Neural cell (in vitro differentiated cells): Measurements from ENCODE around the gene PARD6G.

Source experiments
- CTCF ChIP-seq: fragments of 450-650 bp; IDR thresholded peaks from 2 replicates; pipeline ENCODE4 v1.5.1; 2014; ENCODE audit warnings: antibody characterized with exemption, mild to moderate bottlenecking, moderate library complexity; ENCODE audit not compliant: poor library complexity, severe bottlenecking
- EP300 ChIP-seq: fragments of 450-650 bp; conservative IDR thresholded peaks from 2 replicates; pipeline ENCODE4 v1.6.1; 2014; ENCODE audit warnings: antibody characterized with exemption, mild to moderate bottlenecking, moderate library complexity; ENCODE audit not compliant: poor library complexity, severe bottlenecking
- EZH2 ChIP-seq: fragments of 200-600, 300-800 bp; shearing (Covaris generic), sonication (generic); IDR thresholded peaks from 2 replicates; pipeline ENCODE4 v1.6.1; 2014; ENCODE audit warnings: antibody characterized with exemption, low read length, borderline replicate concordance, mild to moderate bottlenecking; ENCODE audit not compliant: insufficient read depth, poor library complexity, severe bottlenecking
- MXI1 ChIP-seq: fragments of 450-650 bp; conservative IDR thresholded peaks from 2 replicates; pipeline ENCODE4 v1.6.1; 2014; ENCODE audit warnings: antibody characterized with exemption, mild to moderate bottlenecking; ENCODE audit not compliant: poor library complexity, severe bottlenecking
- POLR2AphosphoS5 ChIP-seq: IDR thresholded peaks from 2 replicates; pipeline ENCODE4 v1.6.1; 2012
- RAD21 ChIP-seq: fragments of 450-650 bp; conservative IDR thresholded peaks from 2 replicates; pipeline ENCODE4 v1.6.1; 2014; ENCODE audit warnings: antibody characterized with exemption, mild to moderate bottlenecking, moderate library complexity
- REST ChIP-seq: IDR thresholded peaks from 2 replicates; pipeline ENCODE4 v1.6.1; 2012; ENCODE audit warnings: borderline replicate concordance
- SMC3 ChIP-seq: fragments of 450-650 bp; conservative IDR thresholded peaks from 2 replicates; pipeline ENCODE4 v1.6.1; 2014; ENCODE audit warnings: antibody characterized with exemption, mild to moderate bottlenecking, moderate library complexity; ENCODE audit not compliant: poor library complexity
- TAF1 ChIP-seq: IDR thresholded peaks from 2 replicates; pipeline ENCODE4 v1.6.1; 2012; ENCODE audit warnings: low read depth

- TF ChIP-seq EP300 (no peak), CTCF (no peak), SMC3 (no peak), POLR2AphosphoS5 (no peak), RAD21 (no peak), MXI1 (no peak), TAF1 (no peak), REST (no peak), EZH2 (no peak)
These were observed 98.8 kb downstream of the PARD6G start for GRCh38 chr18:80148326-80149199.
